ENCODE results near the gene STAU1.

Gene STAU1

DNA sequence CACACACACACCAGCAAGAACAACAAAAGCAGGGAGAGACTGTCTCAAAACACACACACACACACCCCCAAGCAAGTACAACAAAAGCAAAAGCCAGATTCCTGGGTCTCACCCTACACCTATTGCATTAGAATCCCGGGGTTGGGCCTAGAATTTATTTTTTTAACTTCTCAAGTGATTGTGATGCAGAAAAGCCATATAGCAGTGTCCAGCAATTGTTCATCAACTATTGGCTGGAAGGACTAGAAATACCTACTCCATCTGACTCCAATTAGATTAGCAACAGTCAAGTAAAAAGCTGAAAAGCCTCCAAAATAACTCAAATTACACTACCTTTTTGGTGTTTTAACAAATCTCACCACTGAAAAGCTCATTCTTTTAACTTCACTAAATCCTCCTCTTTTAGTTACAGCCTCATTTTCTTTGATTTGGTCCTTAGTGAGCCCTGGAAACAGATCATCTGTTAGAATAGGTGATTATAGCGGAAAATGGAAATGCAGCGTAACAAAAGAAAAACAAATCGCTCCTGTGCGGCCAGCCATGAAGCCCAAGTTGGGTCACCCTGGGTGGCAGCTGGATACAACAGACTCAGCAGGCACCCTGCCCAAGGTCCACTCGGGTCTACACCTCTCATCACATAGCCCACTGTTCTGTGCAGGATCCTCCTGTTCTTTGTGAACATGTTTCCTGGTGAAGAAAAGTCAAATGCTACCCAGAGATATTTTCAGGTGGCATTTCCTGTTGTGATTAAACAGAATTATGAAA, 38.7 kb downstream of the STAU1 start:
- TF ChIP-seq, protein P1, sequence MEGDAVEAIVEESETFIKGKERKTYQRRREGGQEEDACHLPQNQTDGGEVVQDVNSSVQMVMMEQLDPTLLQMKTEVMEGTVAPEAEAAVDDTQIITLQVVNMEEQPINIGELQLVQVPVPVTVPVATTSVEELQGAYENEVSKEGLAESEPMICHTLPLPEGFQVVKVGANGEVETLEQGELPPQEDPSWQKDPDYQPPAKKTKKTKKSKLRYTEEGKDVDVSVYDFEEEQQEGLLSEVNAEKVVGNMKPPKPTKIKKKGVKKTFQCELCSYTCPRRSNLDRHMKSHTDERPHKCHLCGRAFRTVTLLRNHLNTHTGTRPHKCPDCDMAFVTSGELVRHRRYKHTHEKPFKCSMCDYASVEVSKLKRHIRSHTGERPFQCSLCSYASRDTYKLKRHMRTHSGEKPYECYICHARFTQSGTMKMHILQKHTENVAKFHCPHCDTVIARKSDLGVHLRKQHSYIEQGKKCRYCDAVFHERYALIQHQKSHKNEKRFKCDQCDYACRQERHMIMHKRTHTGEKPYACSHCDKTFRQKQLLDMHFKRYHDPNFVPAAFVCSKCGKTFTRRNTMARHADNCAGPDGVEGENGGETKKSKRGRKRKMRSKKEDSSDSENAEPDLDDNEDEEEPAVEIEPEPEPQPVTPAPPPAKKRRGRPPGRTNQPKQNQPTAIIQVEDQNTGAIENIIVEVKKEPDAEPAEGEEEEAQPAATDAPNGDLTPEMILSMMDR (IDR thresholded peaks at IDR 0.05): no peak

DNA sequence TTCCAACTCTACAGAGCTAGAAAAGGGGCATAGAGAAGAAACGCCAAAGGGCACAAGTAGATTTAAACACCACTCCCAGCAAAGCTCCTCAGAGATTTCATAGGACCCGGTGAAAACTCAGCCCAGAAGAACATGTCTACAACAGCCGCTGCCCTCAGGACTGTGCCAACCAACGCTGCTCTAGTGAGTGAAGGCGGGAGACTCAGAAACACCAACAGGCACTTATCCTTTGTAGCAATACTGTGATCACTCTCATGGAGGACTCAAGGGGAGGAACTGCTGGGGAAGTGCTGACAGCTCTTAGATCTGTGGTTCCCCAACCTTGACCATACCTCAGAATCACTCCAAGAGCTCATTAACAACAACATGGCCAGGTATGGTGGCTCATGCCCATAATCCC, 39.5 kb downstream of the STAU1 start:
- TF ChIP-seq, protein P1 (IDR thresholded peaks at IDR 0.05): no peak

DNA sequence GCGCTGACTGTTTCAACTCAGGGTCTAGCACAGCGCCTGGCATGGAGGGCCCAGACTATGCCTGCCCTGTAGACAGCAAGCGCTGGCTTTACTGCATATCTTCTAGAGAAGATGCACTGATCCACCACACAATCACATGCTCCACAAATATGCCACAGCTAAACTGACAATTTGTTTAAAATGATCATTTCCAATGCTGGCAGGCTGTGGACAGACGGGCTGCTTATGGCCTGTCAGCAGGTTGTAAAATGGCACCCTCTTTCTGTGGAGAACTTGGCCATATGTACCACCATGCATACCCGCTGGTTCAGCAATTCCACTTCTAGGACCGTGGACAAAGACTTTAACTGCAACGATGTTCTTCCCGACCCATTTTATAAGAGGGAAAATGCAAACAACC, 40.8 kb downstream of the STAU1 start:
- TF ChIP-seq, protein P1 (IDR thresholded peaks at IDR 0.05): no peak

DNA sequence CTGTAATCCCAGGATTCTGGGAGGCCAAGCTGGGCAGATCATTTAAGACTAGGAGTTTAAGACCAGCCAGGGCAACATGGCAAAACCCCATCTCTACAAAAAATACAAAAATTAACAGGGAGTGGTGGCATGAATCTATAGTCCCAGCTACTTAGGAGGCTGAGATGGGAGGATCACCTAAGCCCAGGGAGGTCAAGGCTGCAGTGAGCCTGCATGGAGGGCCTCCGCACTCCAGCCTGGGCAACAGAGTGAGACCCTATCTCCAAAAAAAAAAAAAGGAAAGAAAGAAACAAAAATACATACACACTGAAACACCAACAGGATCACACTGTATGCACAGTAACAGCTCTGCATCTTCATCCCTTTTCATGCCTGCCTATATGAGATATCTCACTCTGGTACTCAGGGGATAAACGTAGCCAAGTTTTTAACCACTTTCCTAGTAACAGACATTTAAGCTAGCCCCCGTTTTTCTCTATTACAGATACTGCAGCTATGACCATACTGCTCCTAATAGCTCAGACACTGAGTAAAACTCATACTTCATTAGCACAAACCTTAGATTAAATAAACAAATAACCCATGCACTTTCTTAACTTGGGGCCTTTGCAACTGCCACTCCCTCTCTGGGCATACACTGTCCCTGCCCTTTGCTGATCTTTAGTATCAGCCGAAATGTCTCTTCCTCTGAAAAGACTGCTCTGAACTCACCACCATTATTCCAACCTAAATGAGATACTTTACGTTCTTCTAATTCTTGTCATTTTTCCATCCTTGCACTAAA, 41.5 kb downstream of the STAU1 start:
- TF ChIP-seq, protein P1 (IDR thresholded peaks at IDR 0.05): no peak

DNA sequence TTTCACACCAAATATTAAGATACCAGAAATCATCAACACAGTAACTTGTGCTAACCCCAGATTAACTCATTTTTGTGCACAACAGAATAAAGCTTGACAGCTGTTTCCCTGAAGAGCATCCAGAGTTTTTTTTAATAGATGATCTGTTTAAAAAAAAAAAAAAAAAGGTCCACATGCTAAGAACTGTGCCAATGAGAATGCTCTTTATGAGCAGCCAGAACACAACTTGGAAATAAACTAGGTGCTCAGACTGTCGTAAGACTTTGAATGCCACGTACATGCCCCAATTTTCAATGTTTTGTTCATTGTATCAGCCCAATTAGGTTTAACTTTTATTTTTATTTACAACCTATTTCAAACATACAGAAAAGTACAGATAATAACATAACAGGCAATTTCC, 47.3 kb downstream of the STAU1 start:
- TF ChIP-seq, protein P1 (IDR thresholded peaks at IDR 0.05): no peak

DNA sequence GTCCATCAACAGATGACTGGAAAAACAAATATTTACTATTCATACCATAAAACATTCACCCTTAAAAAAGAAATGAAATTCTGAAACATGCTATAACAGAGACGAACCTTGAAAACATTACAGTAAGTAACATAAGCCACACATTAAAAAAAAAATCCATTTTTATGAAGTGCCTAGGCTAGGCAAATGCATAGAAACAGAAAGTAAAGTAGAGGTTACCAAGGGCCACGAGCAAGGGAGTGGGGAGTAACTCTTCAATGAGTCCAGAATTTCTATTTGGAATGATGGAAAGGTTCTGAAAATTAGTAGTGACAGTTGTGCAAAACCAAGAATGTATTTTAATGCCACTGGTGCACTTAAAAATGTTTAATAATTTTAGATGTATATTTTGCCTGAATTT, 47.7 kb downstream of the STAU1 start:
- TF ChIP-seq, protein P1 (IDR thresholded peaks at IDR 0.05): no peak

DNA sequence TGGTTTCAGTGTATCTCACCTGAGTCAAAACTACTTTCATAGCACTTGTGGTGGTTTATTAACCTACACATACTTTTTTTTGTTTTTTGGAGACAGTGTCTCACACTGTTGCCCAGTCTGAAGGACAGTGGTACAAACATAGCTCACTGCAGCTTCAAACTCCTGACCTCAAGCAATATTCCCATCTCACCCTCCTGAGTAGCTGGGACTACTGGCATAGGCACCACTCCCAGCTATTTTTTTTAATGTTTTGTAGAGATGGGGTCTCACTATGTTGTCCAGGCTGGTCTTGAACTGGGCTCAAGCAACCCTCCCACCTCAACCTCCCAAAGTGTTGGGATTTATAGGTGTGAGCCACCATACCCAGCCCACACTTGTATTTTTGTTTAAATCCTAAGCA, 49.7 kb downstream of the STAU1 start:
- TF ChIP-seq, protein P1 (IDR thresholded peaks at IDR 0.05): no peak
